Vagina (tissue), 2 donors: Measurements from ENCODE around the gene CD4. TPM values are rescaled to one million over a fixed set of nuclear protein-coding genes. Genes with fewer than 3 reads are reported as not detected.

Experiments used
- DNase-seq, 2 donors: peaks; one replicate each; pipeline ENCODE4 v3.0.0-alpha.2; 2017; ENCODE audit errors: extremely low spot score in 2 of 2
- H3K27ac ChIP-seq: fragments of 200-600 bp; sonication (generic); one replicate; pipeline ENCODE4 v1.5.1; 2019
- H3K27me3 ChIP-seq: fragments of 200-600 bp; sonication (generic); one replicate; pipeline ENCODE4 v1.5.1; 2019
- H3K36me3 ChIP-seq, 2 donors: fragments of 200-600 bp; sonication (generic); one replicate each; pipeline ENCODE4 v1.5.1; 2017 to 2019
- H3K4me1 ChIP-seq: fragments of 200-600 bp; sonication (generic); one replicate; pipeline ENCODE4 v1.5.1; 2019
- H3K4me3 ChIP-seq, 2 donors: fragments of 200-600 bp; sonication (generic); 1 replicate in 1 of 2; 2 replicates in 1 of 2; pipeline ENCODE4 v1.5.1; 2016 to 2019
- H3K9me3 ChIP-seq: fragments of 200-600 bp; sonication (generic); one replicate; pipeline ENCODE4 v1.5.1; 2019
- CTCF ChIP-seq, 3 experiments: fragments of 450-650 bp in 2 of 3; fragments of 200-600 bp in 1 of 3; sonication (generic) in 1 of 3; IDR thresholded peaks; one replicate each; pipeline ENCODE4 v1.5.1; 2017 to 2019; ENCODE audit warnings: antibody characterized with exemption in 3 of 3, mild to moderate bottlenecking in 2 of 3, moderate library complexity in 2 of 3
- POLR2A ChIP-seq, 2 donors: fragments of 450-650 bp; IDR thresholded peaks; one replicate each; pipeline ENCODE4 v1.6.1; 2017; ENCODE audit warnings: antibody characterized with exemption in 2 of 2, mild to moderate bottlenecking in 2 of 2, moderate library complexity in 2 of 2
- POLR2AphosphoS5 ChIP-seq, 2 donors: sonication (generic); formaldehyde crosslinking; IDR thresholded peaks; one replicate each; pipeline ENCODE4 v1.9.0; 2017; ENCODE audit warnings: antibody characterized with exemption in 2 of 2, mild to moderate bottlenecking in 2 of 2, low read depth in 1 of 2; ENCODE audit not compliant: insufficient read depth in 1 of 2
- intact Hi-C: fragments of 100-400 bp; cut with DNase I; formaldehyde crosslinking; loops from one replicate; pipeline ENCODE4 v1.15.1; 2023
- total RNA-seq: library from RNA; depleted of rRNA; stranded (reverse); fragments of >200 nt; gene quantifications from one replicate; pipeline ENCODE4 v1.2.3, GENCODE V29; 2016

The CD4 gene
- total RNA-seq, 1 donor from 2014 or later, result 14.2 TPM

GRCh38 chr12:6782119-6782518 is 7.2 kb upstream of the CD4 start:
- H3K27ac ChIP-seq, result no peak overlapping the region
- H3K27me3 ChIP-seq, result no peaks in the 10 kb centered on the region
- intact Hi-C loops, result no loop called here
- no peaks in the 10 kb centered on the region for H3K36me3 ChIP-seq
- TF ChIP-seq POLR2AphosphoS5 (IDR thresholded peaks at IDR 0.05; ENCODE audit: insufficient read depth in 1 of 2, low read depth in 1 of 2), result no peak
- TF ChIP-seq POLR2A (IDR thresholded peaks at IDR 0.05), result no peak
- no peak for TF ChIP-seq CTCF (IDR thresholded peaks at IDR 0.05)
- DNase-seq, result no peak
- no peak overlapping the region for H3K4me3 ChIP-seq
- no peaks in the 10 kb centered on the region for H3K9me3 ChIP-seq
- H3K4me1 ChIP-seq, result peaks cover 12% of the 10 kb centered on the region

GRCh38 chr12:6782850-6783566 is 6.3 kb upstream of the CD4 start:
- Histone ChIP-seq H3K27me3 (no peaks in the 10 kb centered on the region), H3K4me1 (peaks cover 7% of the 10 kb centered on the region), H3K9me3 (no peaks in the 10 kb centered on the region), H3K36me3 (no peaks in the 10 kb centered on the region), H3K4me3 (no peak overlapping the region), H3K27ac (no peak overlapping the region)
- TF ChIP-seq POLR2A (IDR thresholded peaks at IDR 0.05) (no peak), CTCF (IDR thresholded peaks at IDR 0.05) (no peak), POLR2AphosphoS5 (IDR thresholded peaks at IDR 0.05; ENCODE audit: insufficient read depth in 1 of 2, low read depth in 1 of 2) (no peak)
- intact Hi-C loops, result no loop called here
- no peak for DNase-seq

DNA sequence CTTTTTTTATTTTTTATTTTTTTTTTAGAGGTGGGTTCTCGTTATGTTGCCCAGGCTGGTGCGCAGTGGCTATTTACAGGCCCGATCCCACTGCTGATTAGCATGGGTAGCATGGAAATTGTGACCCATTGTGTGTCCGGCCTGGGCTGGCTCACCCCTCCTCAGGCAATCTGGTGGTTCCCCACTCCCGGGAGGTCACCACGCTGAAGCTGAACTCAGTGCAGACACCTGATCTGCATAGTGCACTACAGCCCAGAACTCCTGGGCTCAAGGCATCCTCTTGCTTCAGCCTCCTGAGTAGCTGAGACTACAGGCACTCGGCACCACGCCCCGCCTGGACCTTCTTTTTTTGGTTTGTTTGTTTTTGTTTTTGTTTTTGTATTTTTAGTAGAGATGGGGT is 5.5 kb upstream of the CD4 start:
- H3K36me3 ChIP-seq, result no peaks in the 10 kb centered on the region
- intact Hi-C loops, result no loop called here
- no peaks in the 10 kb centered on the region for H3K27me3 ChIP-seq
- no peak overlapping the region for H3K4me3 ChIP-seq
- no peak for DNase-seq
- H3K9me3 ChIP-seq, result no peaks in the 10 kb centered on the region
- H3K27ac ChIP-seq, result no peak overlapping the region
- H3K4me1 ChIP-seq, result no peaks in the 10 kb centered on the region
- TF ChIP-seq CTCF (IDR thresholded peaks at IDR 0.05), result no peak
- no peak for TF ChIP-seq POLR2AphosphoS5 (IDR thresholded peaks at IDR 0.05; ENCODE audit: insufficient read depth in 1 of 2, low read depth in 1 of 2)
- TF ChIP-seq POLR2A (IDR thresholded peaks at IDR 0.05), result no peak

DNA sequence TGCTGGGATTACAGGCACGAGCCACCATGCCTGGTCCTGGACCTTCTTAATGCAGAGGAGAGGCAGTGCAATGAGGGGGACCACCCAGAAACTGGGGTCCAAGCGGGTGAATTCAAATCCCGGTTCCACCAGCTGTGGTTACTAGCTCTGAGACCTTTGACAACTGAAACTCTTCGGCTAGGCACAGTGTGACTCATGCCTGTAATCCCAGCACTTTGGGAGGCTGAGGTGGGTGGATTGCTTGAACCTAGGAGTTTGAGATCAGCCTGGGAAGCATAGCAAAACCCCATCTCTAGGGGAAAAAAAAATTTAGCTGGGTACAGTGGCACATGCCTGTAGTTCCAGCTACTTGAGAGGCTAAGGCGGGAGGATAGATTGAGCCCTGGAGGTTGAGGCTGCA is 5.0 kb upstream of the CD4 start:
- no peaks in the 10 kb centered on the region for H3K36me3 ChIP-seq
- H3K27ac ChIP-seq, result no peak overlapping the region
- no peak overlapping the region for H3K4me3 ChIP-seq
- no peaks in the 10 kb centered on the region for H3K9me3 ChIP-seq
- DNase-seq, result no peak
- intact Hi-C loops, result no loop called here
- TF ChIP-seq POLR2AphosphoS5 (IDR thresholded peaks at IDR 0.05; ENCODE audit: insufficient read depth in 1 of 2, low read depth in 1 of 2) (no peak), CTCF (IDR thresholded peaks at IDR 0.05) (no peak), POLR2A (IDR thresholded peaks at IDR 0.05) (no peak)
- no peaks in the 10 kb centered on the region for H3K27me3 ChIP-seq
- no peaks in the 10 kb centered on the region for H3K4me1 ChIP-seq

GRCh38 chr12:6784761-6785160 is 4.6 kb upstream of the CD4 start:
- no peak for DNase-seq
- no peaks in the 10 kb centered on the region for H3K4me1 ChIP-seq
- no peak overlapping the region for H3K4me3 ChIP-seq
- H3K27me3 ChIP-seq, result no peaks in the 10 kb centered on the region
- intact Hi-C loops, result no loop called here
- TF ChIP-seq POLR2AphosphoS5 (IDR thresholded peaks at IDR 0.05; ENCODE audit: insufficient read depth in 1 of 2, low read depth in 1 of 2) (no peak), POLR2A (IDR thresholded peaks at IDR 0.05) (no peak), CTCF (IDR thresholded peaks at IDR 0.05) (no peak)
- H3K9me3 ChIP-seq, result no peaks in the 10 kb centered on the region
- no peaks in the 10 kb centered on the region for H3K36me3 ChIP-seq
- no peak overlapping the region for H3K27ac ChIP-seq
